Left colon (tissue), 2 donors: ENCODE data around the gene HYCC1. TPM values are rescaled to one million over a fixed set of nuclear protein-coding genes. Genes with fewer than 3 reads are reported as not detected.
A peak's percentile ranks its signal among the peaks of the same experiment; 100 is the strongest.

Experiments
- ATAC-seq: fragments of 200-7000 bp; cut with Tn5 transposase; one replicate; pipeline ENCODE4 v1.9.1; 2020; ENCODE audit warnings: mild to moderate bottlenecking, moderate library complexity
- DNase-seq, 2 donors: peaks; one replicate each; pipeline ENCODE4 v3.0.0-alpha.2; 2020
- intact Hi-C, 2 donors: fragments of 100-400 bp; cut with DNase I in 1 of 2; cut with micrococcal nuclease in 1 of 2; formaldehyde crosslinking; loops; one replicate each; pipeline versions ENCODE4 v1.11.2 to v1.14.0; 2022; cut with DNase I, micrococcal nuclease
- total RNA-seq, 2 donors: library from RNA; stranded (reverse); fragmentation: NEBNext Ultra II Directional; extraction: Animal tissue kit (Norgen Biotek cat#: 25700); gene quantifications; one replicate each; pipeline ENCODE4 v1.2.1, GENCODE V29; 2021
- donor health status: DM: no; HTN: no; CAD: no.
- donor health status: DM: yes; HTN: yes; CAD: no.

The HYCC1 gene
- total RNA-seq, 2 donors from 2014 or later: 6.3 to 8.0 TPM

- ATAC-seq (no peak), DNase-seq (no peak)
- intact Hi-C loops: no loop called here
These were observed 6.9 kb upstream of the HYCC1 start for GRCh38 chr7:23020742-23021401.

- intact Hi-C loops: loop anchor here in 1 of 2 donors (10.0 kb wide), 1 partner anchor 194 kb away; the partner anchor contains the start of gene TOMM7
- no peak for ATAC-seq
- DNase-seq: no peak
These were observed 4.8 kb upstream of the HYCC1 start for GRCh38 chr7:23018750-23019149.

- ATAC-seq (no peak), DNase-seq (no peak)
- intact Hi-C loops: loop anchor here in 1 of 2 donors (10.0 kb wide), 1 partner anchor 193 kb away; the partner anchor contains the start of gene TOMM7
These were observed 3.4 kb upstream of the HYCC1 start for GRCh38 chr7:23017309-23017708.

GRCh38 chr7:23016345-23017253, 2.7 kb upstream of the HYCC1 start:
- DNase-seq: no peak
- intact Hi-C loops: loop anchor here in 1 of 2 donors (10.0 kb wide), 1 partner anchor 192 kb away; the partner anchor contains the start of gene TOMM7
- ATAC-seq: no peak

- intact Hi-C loops: loop anchor here in 1 of 2 donors (10.0 kb wide), 1 partner anchor 190 kb away; the partner anchor contains the start of gene TOMM7
- DNase-seq: no peak
- ATAC-seq: no peak
These were observed 751 bp upstream of the HYCC1 start for GRCh38 chr7:23014681-23015080.

DNA sequence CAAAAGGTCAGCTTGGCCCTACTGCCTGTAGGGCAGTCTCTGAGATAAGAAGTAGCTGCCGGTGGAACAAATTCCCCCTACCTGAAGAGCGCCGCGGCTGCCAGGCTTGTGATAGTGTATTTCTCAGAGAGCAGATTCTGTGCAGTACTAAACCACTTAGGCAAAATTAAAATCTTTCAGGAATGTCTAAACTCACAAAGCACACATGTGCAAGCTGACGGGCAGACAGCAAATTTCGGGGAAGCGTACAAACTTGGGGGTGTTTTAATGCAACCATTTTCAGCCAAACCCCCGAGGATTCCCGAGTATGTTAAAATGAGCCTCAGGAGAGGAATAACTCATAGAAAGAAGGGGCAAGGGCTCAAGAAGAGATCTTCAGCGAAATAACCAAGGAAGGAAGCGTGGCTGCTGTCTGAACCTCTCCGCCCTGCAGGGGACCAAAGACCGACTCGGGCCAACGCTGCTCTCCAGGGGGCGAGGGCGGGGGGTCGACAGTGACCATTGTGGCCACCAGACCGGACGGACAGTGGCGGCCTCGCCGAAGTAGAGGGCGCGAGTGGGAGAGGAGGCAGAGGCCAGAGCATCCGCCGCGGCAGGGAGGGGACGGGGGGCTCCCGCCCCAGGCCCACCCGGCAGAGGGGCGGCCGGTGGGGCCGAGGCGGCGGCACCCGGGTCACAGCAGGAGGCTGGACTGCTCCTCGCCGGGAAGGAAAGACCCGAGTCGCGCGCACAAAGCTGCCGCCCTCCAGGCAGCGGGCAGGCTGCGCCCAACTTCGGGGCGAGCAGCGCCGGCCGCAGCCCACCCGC, 819 bp downstream of the HYCC1 start:
- DNase-seq: peak in 1 of 2 donors; percentile 38
- intact Hi-C loops: loop anchor here in 1 of 2 donors (10.0 kb wide), 1 partner anchor 188 kb away; the partner anchor contains the start of gene TOMM7
- ATAC-seq: no peak

DNA sequence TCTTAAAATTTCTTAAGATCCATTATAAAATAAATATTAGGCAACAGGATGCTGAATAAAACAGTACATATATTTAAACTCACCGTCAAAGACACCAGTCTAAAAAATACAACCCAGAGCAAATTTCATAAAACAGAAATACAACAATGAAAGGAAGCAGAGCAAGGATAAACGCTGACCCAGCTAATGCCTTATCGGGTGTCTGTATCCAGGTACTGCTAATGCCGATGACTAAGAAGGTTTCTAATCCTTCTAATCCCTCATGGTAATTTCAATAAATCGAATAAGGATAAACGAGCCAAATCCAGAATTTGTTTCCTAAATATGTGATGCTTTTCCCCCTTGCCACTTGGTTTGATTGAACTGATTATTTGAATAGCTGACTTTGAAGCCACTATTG, 1.7 kb downstream of the HYCC1 start:
- intact Hi-C loops: loop anchor here in 1 of 2 donors (10.0 kb wide), 1 partner anchor 187 kb away; the partner anchor contains the start of gene TOMM7
- ATAC-seq (no peak), DNase-seq (no peak)

DNA sequence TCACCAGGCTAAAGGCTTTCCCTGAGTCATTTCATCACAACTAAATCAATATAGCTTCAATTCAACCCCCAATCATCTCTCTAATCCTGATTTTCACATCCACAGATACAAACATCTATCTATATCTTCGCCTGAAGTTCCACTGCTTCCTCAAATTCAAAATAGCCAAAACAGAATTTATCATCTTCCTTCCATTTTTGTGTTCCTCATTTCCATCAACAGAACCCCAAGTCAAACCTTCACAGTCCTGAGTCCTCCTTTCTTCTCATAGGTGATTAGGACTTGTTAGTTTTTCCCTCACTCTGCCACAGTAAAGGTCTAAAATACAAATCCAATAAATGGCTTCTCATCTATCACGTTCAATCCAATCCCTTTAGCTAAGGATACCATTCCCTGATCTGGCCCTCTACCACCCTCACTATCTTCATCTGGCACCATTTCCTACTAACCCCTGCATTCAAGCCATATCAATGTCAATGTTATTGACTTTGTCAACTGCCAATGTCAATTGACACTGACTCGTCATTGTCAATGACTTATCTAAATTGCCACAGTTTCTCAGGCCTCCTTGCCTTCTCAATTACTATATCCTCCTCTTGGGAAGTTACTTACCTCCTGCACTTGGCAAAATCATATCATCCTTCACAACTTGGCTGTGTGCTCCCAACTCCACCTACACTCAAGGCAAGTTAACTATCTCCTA, 2.6 kb downstream of the HYCC1 start:
- ATAC-seq (no peak), DNase-seq (no peak)
- intact Hi-C loops: loop anchor here in 1 of 2 donors (10.0 kb wide), 1 partner anchor 187 kb away; the partner anchor contains the start of gene TOMM7

DNA sequence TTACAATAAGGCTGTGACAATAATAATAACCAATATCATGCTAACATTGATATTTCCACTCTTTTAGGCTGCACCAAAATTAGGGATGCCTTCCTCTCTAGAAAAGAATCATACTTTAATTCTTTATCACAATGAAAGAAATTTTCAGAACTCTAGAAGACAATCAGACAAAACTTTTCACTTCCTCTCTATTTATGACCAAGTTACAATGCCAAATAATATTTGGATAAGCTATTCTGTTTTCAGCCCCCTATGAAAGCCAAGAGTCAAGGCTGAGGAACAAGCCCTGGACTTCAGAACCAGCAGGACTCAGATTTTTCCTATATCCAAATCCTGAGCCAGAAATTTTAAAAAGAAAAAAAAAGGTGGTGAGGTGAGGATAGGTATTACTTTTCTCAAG, 4.6 kb downstream of the HYCC1 start:
- DNase-seq (no peak), ATAC-seq (no peak)
- intact Hi-C loops: no loop called here

DNA sequence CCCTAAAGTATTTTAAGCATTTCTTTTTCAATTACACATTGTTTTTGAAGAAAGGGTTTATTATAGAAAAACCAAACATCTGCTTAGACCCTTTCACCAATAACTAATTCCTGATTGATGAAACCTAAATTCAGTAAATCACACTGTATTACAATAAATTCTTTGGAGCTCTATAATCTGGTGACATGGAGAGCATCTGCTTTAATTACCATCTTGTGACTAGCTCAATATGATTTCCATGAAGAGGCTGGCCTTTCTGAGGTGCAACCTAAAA, 9.7 kb downstream of the HYCC1 start:
- intact Hi-C loops: no loop called here
- no peak for DNase-seq
- ATAC-seq: no peak

GRCh38 chr7:23003505-23004246, 10.3 kb downstream of the HYCC1 start:
- intact Hi-C loops: no loop called here
- no peak for DNase-seq

DNA sequence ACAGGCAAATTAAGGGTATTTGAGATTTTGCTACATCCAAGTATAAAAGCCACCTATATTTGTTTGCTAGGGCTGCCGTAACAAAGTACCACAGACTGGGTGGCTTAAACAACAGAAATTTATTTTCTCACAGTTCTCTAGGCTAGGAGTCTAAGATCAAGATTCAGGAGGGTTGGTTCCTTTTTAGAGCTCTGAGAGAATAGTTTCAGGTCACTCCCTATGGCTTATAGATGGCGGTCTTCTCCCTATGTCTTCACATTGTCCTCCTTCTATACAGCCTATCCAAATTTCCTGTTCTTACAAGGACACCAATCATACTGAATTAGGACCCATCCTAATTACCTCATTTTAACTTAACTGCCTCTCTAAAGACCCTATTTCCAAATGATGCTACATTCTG, 11.2 kb downstream of the HYCC1 start:
- intact Hi-C loops: no loop called here
- ATAC-seq (no peak), DNase-seq (no peak)

More at GRCh38 chr7:23003505-23004246, 10.3 kb downstream of the HYCC1 start:
- no peak for ATAC-seq

- no peak for DNase-seq
- ATAC-seq: no peak
- intact Hi-C loops: no loop called here
These were observed 12.3 kb downstream of the HYCC1 start for GRCh38 chr7:23001610-23002009.

GRCh38 chr7:23000597-23001360, 13.2 kb downstream of the HYCC1 start:
- DNase-seq: no peak
- no peak for ATAC-seq
- intact Hi-C loops: no loop called here

DNA sequence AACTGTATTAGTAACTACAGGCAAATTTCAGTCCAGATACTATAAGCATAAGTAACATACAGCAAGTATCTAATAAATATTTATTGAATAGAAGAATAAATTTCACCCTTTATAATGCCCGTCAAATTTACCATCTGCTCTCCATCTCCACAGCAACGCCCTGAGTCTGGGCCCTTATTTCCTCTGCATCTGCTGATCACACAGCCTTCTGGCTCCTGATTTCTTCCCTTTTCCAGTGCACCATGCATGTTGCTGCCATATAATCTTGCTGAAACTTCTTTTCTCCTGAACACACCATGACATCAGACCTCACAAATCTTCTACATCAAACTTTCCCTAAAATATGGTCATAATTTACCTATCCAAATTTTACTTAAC, 15.4 kb downstream of the HYCC1 start:
- no peak for DNase-seq
- ATAC-seq: no peak
- intact Hi-C loops: no loop called here

GRCh38 chr7:22997871-22998518, 15.9 kb downstream of the HYCC1 start:
- intact Hi-C loops: no loop called here
- DNase-seq (no peak), ATAC-seq (no peak)

DNA sequence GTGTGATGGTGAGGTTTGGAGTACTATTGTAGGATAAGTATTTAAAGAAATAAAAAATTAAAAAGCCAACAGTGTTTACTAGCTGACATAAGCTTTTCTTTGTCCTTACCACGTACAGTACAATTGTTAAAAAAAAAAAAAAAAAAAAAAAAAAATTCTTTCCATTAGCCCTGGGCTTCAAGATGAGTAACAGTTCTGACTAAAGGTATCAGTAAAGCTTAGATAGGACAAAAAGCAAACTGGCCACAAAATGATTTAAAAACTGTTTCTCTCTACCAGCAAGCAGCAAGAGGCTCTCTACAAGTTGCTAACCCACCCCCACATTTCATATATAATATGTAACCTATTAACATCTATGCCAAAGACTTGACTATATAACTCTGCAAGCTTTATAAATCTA, 17.5 kb downstream of the HYCC1 start:
- DNase-seq (no peak), ATAC-seq (no peak)
- intact Hi-C loops: no loop called here
